Liver (tissue), 9 donors: Measurements from ENCODE around the gene CNOT3. TPM values are rescaled to one million over a fixed set of nuclear protein-coding genes. Genes with fewer than 3 reads are reported as not detected.
A peak's percentile ranks its signal among the peaks of the same experiment; 100 is the strongest.

ENCODE experiments used
- DNase-seq: peaks from one replicate; pipeline ENCODE4 v3.0.0-alpha.2; 2017; ENCODE audit warnings: low spot score
- H3K27ac ChIP-seq, 2 donors: one replicate each; pipeline ENCODE4 v1.7.0; 2013; ENCODE audit warnings: inconsistent platforms in 2 of 2, low read length in 2 of 2, control low read depth in 1 of 2, low read depth in 1 of 2, mild to moderate bottlenecking in 1 of 2
- H3K27me3 ChIP-seq, 4 donors: one replicate each; pipeline versions ENCODE4 v1.6.1 to v1.7.0; 2013; ENCODE audit warnings: low read length in 3 of 4, inconsistent platforms in 1 of 4, mild to moderate bottlenecking in 1 of 4, moderate library complexity in 1 of 4; ENCODE audit not compliant: control insufficient read depth in 4 of 4, insufficient read depth in 4 of 4
- H3K36me3 ChIP-seq, 4 donors: one replicate each; pipeline versions ENCODE4 v1.6.1 to v1.7.0; 2013; ENCODE audit warnings: low read length in 3 of 4, mild to moderate bottlenecking in 3 of 4, low read depth in 1 of 4, moderate library complexity in 1 of 4; ENCODE audit not compliant: control insufficient read depth in 4 of 4, insufficient read depth in 3 of 4
- H3K4me1 ChIP-seq, 4 donors: one replicate each; pipeline versions ENCODE4 v1.6.1 to v1.7.0; 2013; ENCODE audit warnings: low read length in 3 of 4, mild to moderate bottlenecking in 3 of 4, moderate library complexity in 1 of 4; ENCODE audit not compliant: control insufficient read depth in 4 of 4, insufficient read depth in 4 of 4
- H3K4me3 ChIP-seq, 3 donors: one replicate each; pipeline versions ENCODE4 v1.6.1 to v1.7.0; 2013; ENCODE audit warnings: low read length in 3 of 3, control low read depth in 1 of 3, low read depth in 1 of 3, mild to moderate bottlenecking in 1 of 3
- H3K9ac ChIP-seq, 2 donors: one replicate each; pipeline ENCODE4 v1.7.0; 2013; ENCODE audit warnings: low read length in 2 of 2, mild to moderate bottlenecking in 2 of 2, moderate library complexity in 2 of 2, control low read depth in 1 of 2, low read depth in 1 of 2
- H3K9me3 ChIP-seq, 4 donors: one replicate each; pipeline versions ENCODE4 v1.6.1 to v1.7.0; 2013; ENCODE audit warnings: low read length in 3 of 4; ENCODE audit not compliant: control insufficient read depth in 4 of 4
- ATF3 ChIP-seq: IDR thresholded peaks from 2 replicates; pipeline ENCODE4 v1.6.1; 2016; ENCODE audit warnings: antibody characterized with exemption
- EGR1 ChIP-seq, 2 donors: IDR thresholded peaks; 2 replicates each; pipeline ENCODE4 v1.6.1; 2016 to 2018; ENCODE audit warnings: antibody characterized with exemption in 2 of 2, low read depth in 2 of 2
- FOXA1 ChIP-seq: IDR thresholded peaks from 2 replicates; pipeline ENCODE4 v1.6.1; 2016; ENCODE audit warnings: antibody characterized with exemption
- FOXA2 ChIP-seq: IDR thresholded peaks from 2 replicates; pipeline ENCODE4 v1.6.1; 2016; ENCODE audit warnings: antibody characterized with exemption
- GABPA ChIP-seq, 2 donors: IDR thresholded peaks in 1 of 2; conservative IDR thresholded peaks in 1 of 2; 2 replicates each; pipeline ENCODE4 v1.6.1; 2016; ENCODE audit warnings: antibody characterized with exemption in 2 of 2, mild to moderate bottlenecking in 1 of 2, moderate library complexity in 1 of 2
- HNF4A ChIP-seq, 2 donors: conservative IDR thresholded peaks; 2 replicates each; pipeline ENCODE4 v1.6.1; 2016; ENCODE audit warnings: antibody characterized with exemption in 2 of 2, mild to moderate bottlenecking in 2 of 2
- HNF4G ChIP-seq: IDR thresholded peaks from 2 replicates; pipeline ENCODE4 v1.6.1; 2016; ENCODE audit warnings: antibody characterized with exemption
- JUND ChIP-seq, 2 donors: IDR thresholded peaks; 2 replicates each; pipeline ENCODE4 v1.6.1; 2016; ENCODE audit warnings: antibody characterized with exemption in 2 of 2
- MAX ChIP-seq: IDR thresholded peaks from 2 replicates; pipeline ENCODE4 v1.6.1; 2016; ENCODE audit warnings: antibody characterized with exemption
- NR2F2 ChIP-seq: IDR thresholded peaks from 2 replicates; pipeline ENCODE4 v1.6.1; 2016; ENCODE audit warnings: antibody characterized with exemption
- RAD21 ChIP-seq, 2 donors: IDR thresholded peaks; 2 replicates each; pipeline ENCODE4 v1.6.1; 2016; ENCODE audit warnings: antibody characterized with exemption in 2 of 2, mild to moderate bottlenecking in 2 of 2
- RXRA ChIP-seq, 2 donors: IDR thresholded peaks; 2 replicates each; pipeline ENCODE4 v1.6.1; 2017 to 2018; ENCODE audit warnings: antibody characterized with exemption in 2 of 2, mild to moderate bottlenecking in 1 of 2
- SP1 ChIP-seq: IDR thresholded peaks from 2 replicates; pipeline ENCODE4 v1.6.1; 2018; ENCODE audit warnings: antibody characterized with exemption, mild to moderate bottlenecking
- TAF1 ChIP-seq: conservative IDR thresholded peaks from 2 replicates; pipeline ENCODE4 v1.6.1; 2016; ENCODE audit warnings: antibody characterized with exemption, mild to moderate bottlenecking
- YY1 ChIP-seq: IDR thresholded peaks from 2 replicates; pipeline ENCODE4 v1.6.1; 2016; ENCODE audit warnings: antibody characterized with exemption, mild to moderate bottlenecking
- ZBTB33 ChIP-seq: IDR thresholded peaks from 2 replicates; pipeline ENCODE4 v1.6.1; 2016; ENCODE audit warnings: antibody characterized with exemption
- WGBS: extraction: QIAGEN DNeasy Blood & Tissue Kit; methylation state at CpG from one replicate; pipeline ENCODE4 v1.1.7; 2013; 5-methylcytosine and 5-hydroxymethylcytosine counted together
- polyA plus RNA-seq, 2 donors: library from polyadenylated mRNA; stranded (reverse) in 1 of 2; unstranded in 1 of 2; fragments of 200-250 nt in 1 of 2; fragments of >200 nt in 1 of 2; fragmentation: Nextera tagmentation in 1 of 2; extraction: Ambion mirVana in 1 of 2; gene quantifications; one replicate each; pipeline versions ENCODE4 v1.2.1 to v1.2.3, GENCODE V29; 2013 to 2015
- total RNA-seq, 2 donors: library from RNA; depleted of rRNA; stranded (reverse); fragments of >200 nt; gene quantifications; one replicate each; pipeline ENCODE4 v1.2.3, GENCODE V29; 2014
- TF ChIP-seq, protein P1 (sequence below): fragments of 150-350 bp; IDR thresholded peaks from 2 replicates; pipeline ENCODE4 v1.5.1; 2017; ENCODE audit warnings: improper control_type of control experiment, low read depth, low read length; ENCODE audit not compliant: missing input control
- TF ChIP-seq, protein P2 (sequence below): IDR thresholded peaks from 2 replicates; pipeline ENCODE4 v1.6.1; 2016; ENCODE audit warnings: antibody characterized with exemption, mild to moderate bottlenecking
- donor health status: healthy.
- donor health status: healthy.
- donor health status: healthy.
- donor health status: healthy.
- donor health status: healthy.

The CNOT3 gene
- total and polyA plus RNA-seq, 4 donors = 3.7 to 13.0 (median 9.1) TPM

DNA sequence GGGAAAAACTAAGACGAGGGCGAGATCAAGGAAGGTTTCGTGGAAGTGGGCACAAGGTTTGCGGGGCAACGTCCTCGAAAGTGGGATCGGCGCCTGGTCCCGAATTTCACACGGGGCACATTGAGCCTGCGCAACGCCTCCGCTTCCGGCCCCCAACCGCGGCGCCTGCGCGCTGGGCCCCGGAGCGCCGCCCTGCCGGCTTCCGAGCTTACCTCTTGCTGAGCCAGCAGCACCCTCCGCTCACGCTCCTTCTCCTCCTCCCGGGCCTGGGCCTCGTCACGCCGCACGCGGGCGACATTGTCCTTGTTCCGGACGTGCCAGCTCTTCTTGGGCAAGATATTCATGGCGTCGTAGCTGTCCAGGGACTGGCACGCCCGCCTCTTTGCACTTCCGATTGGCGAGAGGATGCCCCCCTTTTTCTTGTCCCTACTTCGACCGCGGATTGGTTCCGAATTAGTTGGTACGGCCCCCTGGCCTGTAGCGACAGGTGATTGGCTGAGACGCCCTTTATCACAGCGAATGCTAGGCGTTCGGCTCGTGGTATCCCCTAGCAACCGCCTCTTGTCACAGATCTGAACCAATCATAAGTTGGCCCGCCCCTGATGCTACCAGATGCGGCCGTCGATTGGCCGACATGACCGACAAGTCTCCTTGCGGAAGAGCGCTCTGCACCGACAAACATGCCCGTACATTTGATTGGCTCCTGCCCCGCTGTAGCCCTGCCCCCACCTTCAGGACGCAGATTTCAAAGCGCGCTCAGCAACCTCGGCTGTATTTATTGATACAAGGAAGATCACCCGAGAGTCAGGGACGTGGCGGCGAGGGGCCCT lies 22.0 kb downstream of the CNOT3 start, which contains the start of gene LENG1:
Gene LENG1, minus strand, starts transcription at position 370 of the 830 bp plus-strand sequence. Its CDS starts 26 bp downstream, at position 344.
- H3K27ac ChIP-seq = peak within 1 kb of the TSS; percentile 90 to 97
- H3K9ac ChIP-seq = peak within 1 kb of the TSS; percentile 71 to 84
- DNase-seq = peak; percentile 98
- H3K9me3 ChIP-seq = no peaks in the 10 kb centered on the region
- peaks cover 10 to 37% (median 31%) of the 10 kb centered on the region in 4 donors for H3K4me1 ChIP-seq
- H3K36me3 ChIP-seq = peaks cover 18 to 31% (median 22%) of the 10 kb centered on the region in 4 donors
- WGBS = under 1% methylated on average over 72 of the region's 72 CpGs
- no peaks in the 10 kb centered on the region for H3K27me3 ChIP-seq
- H3K4me3 ChIP-seq = peak within 1 kb of the TSS; percentile 68 to 97 (median 85)
- TF ChIP-seq, protein P1, sequence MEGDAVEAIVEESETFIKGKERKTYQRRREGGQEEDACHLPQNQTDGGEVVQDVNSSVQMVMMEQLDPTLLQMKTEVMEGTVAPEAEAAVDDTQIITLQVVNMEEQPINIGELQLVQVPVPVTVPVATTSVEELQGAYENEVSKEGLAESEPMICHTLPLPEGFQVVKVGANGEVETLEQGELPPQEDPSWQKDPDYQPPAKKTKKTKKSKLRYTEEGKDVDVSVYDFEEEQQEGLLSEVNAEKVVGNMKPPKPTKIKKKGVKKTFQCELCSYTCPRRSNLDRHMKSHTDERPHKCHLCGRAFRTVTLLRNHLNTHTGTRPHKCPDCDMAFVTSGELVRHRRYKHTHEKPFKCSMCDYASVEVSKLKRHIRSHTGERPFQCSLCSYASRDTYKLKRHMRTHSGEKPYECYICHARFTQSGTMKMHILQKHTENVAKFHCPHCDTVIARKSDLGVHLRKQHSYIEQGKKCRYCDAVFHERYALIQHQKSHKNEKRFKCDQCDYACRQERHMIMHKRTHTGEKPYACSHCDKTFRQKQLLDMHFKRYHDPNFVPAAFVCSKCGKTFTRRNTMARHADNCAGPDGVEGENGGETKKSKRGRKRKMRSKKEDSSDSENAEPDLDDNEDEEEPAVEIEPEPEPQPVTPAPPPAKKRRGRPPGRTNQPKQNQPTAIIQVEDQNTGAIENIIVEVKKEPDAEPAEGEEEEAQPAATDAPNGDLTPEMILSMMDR = no peak
- TF ChIP-seq RAD21 (IDR thresholded peaks at IDR 0.05) = no peak
- peak; percentile 97 for TF ChIP-seq SP1
- no peak for TF ChIP-seq FOXA1
- no peak for TF ChIP-seq ATF3
- TF ChIP-seq YY1 = peak; percentile 88
- TF ChIP-seq EGR1 (IDR thresholded peaks at IDR 0.05; ENCODE audit: low read depth in 2 of 2) = peak in 1 of 2 donors; percentile 84
- TF ChIP-seq, protein P2, sequence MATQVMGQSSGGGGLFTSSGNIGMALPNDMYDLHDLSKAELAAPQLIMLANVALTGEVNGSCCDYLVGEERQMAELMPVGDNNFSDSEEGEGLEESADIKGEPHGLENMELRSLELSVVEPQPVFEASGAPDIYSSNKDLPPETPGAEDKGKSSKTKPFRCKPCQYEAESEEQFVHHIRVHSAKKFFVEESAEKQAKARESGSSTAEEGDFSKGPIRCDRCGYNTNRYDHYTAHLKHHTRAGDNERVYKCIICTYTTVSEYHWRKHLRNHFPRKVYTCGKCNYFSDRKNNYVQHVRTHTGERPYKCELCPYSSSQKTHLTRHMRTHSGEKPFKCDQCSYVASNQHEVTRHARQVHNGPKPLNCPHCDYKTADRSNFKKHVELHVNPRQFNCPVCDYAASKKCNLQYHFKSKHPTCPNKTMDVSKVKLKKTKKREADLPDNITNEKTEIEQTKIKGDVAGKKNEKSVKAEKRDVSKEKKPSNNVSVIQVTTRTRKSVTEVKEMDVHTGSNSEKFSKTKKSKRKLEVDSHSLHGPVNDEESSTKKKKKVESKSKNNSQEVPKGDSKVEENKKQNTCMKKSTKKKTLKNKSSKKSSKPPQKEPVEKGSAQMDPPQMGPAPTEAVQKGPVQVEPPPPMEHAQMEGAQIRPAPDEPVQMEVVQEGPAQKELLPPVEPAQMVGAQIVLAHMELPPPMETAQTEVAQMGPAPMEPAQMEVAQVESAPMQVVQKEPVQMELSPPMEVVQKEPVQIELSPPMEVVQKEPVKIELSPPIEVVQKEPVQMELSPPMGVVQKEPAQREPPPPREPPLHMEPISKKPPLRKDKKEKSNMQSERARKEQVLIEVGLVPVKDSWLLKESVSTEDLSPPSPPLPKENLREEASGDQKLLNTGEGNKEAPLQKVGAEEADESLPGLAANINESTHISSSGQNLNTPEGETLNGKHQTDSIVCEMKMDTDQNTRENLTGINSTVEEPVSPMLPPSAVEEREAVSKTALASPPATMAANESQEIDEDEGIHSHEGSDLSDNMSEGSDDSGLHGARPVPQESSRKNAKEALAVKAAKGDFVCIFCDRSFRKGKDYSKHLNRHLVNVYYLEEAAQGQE = peak; percentile 76
- TF ChIP-seq FOXA2 = no peak
- peak; percentile 12 to 32 for TF ChIP-seq RXRA (IDR thresholded peaks at IDR 0.05)
- TF ChIP-seq GABPA (IDR thresholded peaks at IDR 0.05 in 1 of 2, conservative IDR thresholded peaks at IDR 0.05 in 1 of 2) = peak; percentile 55 to 90
- TF ChIP-seq NR2F2 = peak; percentile 25
- no peak for TF ChIP-seq JUND (IDR thresholded peaks at IDR 0.05)
- TF ChIP-seq TAF1 = no peak
- peak; percentile 42 for TF ChIP-seq MAX

- H3K4me3 ChIP-seq = peak overlapping the region; percentile 33 to 37 (median 37)
- H3K36me3 ChIP-seq = peaks cover 14 to 24% (median 17%) of the 10 kb centered on the region in 4 donors
- no peaks in the 10 kb centered on the region for H3K27me3 ChIP-seq
- H3K9ac ChIP-seq = peak overlapping the region in 1 of 2 donors; percentile 60
- H3K4me1 ChIP-seq = peaks cover 10 to 37% (median 31%) of the 10 kb centered on the region in 4 donors
- WGBS = 12% methylated on average over 28 of the region's 28 CpGs
- peak overlapping the region; percentile 35 to 78 for H3K27ac ChIP-seq
- no peaks in the 10 kb centered on the region for H3K9me3 ChIP-seq
- no peak for DNase-seq
- TF ChIP-seq ZBTB33 (no peak), EGR1 (IDR thresholded peaks at IDR 0.05; ENCODE audit: low read depth in 2 of 2) (no peak), TAF1 (no peak), ATF3 (no peak), MAX (no peak), RAD21 (IDR thresholded peaks at IDR 0.05) (no peak), NR2F2 (no peak), HNF4G (no peak), HNF4A (conservative IDR thresholded peaks at IDR 0.05) (no peak), SP1 (no peak), FOXA2 (no peak), JUND (IDR thresholded peaks at IDR 0.05) (no peak)
- TF ChIP-seq, protein P1 = no peak
Observed at GRCh38 chr19:54160182-54160811, 22.7 kb downstream of the CNOT3 start.
